ENCODE data around the gene RD3L. TPM values are rescaled to one million over a fixed set of nuclear protein-coding genes. Genes with fewer than 3 reads are reported as not detected.

Gene RD3L
- total and polyA plus RNA-seq, 9 of the 15 experiments (the other 6 are each of a cell fraction or from before 2014, with no cell fraction given), result 0.14 TPM; not detected in 8

DNA sequence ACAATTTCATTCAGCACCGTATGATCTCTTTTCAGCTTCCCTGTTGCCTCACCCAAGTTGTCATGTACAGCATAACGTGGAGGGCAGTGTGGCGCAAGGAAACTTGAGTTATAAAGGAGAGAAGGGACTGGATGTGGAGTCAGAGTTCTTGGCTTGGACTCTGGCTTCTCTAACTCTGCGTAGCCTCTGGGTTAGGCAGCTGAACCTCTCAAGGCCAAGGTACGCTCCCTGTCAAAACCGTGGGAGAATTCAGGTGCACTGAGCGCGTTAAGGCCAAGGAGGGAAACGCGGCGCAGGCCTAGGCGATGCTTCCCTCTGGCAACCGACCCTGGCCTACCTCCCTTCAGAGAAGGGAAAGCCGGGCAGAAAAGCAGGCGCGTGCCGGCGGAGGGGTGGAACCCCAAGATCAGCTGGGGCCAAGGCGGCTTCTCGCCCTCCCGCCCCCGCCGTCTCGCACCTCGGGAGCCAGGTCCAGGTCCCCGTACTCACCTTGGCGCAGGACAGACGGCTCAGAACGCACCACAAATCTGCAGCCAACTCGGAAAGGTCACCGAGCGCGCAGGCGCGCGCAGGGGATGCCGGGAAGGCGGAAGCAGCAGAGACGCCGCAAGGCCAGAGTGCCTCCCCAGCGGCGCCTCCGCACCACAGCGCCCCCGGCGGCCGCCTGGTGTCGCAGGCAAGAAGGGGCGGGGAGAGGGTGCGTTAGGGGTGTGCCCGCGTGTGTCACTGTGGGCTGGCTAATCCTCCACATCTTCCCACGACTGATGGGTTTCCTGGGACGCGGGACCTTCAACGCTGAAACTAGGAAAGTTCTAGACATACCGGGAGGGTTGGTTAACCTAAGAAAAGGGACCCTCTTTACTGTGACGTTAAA is 21.1 kb downstream of the RD3L start (continued):
- no peak for TF ChIP-seq ZBTB5 (IDR thresholded peaks at IDR 0.05)
- TF ChIP-seq, protein P1, sequence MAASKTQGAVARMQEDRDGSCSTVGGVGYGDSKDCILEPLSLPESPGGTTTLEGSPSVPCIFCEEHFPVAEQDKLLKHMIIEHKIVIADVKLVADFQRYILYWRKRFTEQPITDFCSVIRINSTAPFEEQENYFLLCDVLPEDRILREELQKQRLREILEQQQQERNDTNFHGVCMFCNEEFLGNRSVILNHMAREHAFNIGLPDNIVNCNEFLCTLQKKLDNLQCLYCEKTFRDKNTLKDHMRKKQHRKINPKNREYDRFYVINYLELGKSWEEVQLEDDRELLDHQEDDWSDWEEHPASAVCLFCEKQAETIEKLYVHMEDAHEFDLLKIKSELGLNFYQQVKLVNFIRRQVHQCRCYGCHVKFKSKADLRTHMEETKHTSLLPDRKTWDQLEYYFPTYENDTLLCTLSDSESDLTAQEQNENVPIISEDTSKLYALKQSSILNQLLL (CRISPR knock-in tag; IDR thresholded peaks at IDR 0.05; ENCODE audit: borderline replicate concordance), result no peak
- no peak for TF ChIP-seq GTF2F1 (IDR thresholded peaks at IDR 0.05; ENCODE audit: low read depth, low read length)
- TF ChIP-seq XRCC5 (IDR thresholded peaks at IDR 0.05; ENCODE audit: low read depth, low read length), result peak; percentile 88; the same call in 1 of the 2 replicates
- 0 out of 4 replicates have a peak, but pooled peaks of 1 of the 2 experiments have one; percentile 20 for TF ChIP-seq TBL1XR1 (IDR thresholded peaks at IDR 0.05; ENCODE audit: low read length in 2 of 2)
- TF ChIP-seq HDAC3 (IDR thresholded peaks at IDR 0.05; ENCODE audit: borderline replicate concordance, partially characterized antibody), result no peak
- peak; percentile 77 for TF ChIP-seq CXXC5 (CRISPR knock-in tag; IDR thresholded peaks at IDR 0.05)
- no peak for TF ChIP-seq ATF3 (IDR thresholded peaks at IDR 0.05)
- TF ChIP-seq ATF3 (CRISPR knock-in tag; conservative IDR thresholded peaks at IDR 0.05), result no peak
- peak; percentile 83 for TF ChIP-seq ZNF143 (CRISPR knock-in tag; IDR thresholded peaks at IDR 0.05)
- TF ChIP-seq ATF1 (CRISPR knock-in tag; IDR thresholded peaks at IDR 0.05), result no peak
- TF ChIP-seq ATF1 (tag; IDR thresholded peaks at IDR 0.05), result peak; percentile 73
- no peak for TF ChIP-seq ZFP1 (CRISPR knock-in tag; IDR thresholded peaks at IDR 0.05)
- peak; percentile 46; the same call in 1 of the 2 replicates for TF ChIP-seq NCOR1 (IDR thresholded peaks at IDR 0.05)
- TF ChIP-seq, protein P2, sequence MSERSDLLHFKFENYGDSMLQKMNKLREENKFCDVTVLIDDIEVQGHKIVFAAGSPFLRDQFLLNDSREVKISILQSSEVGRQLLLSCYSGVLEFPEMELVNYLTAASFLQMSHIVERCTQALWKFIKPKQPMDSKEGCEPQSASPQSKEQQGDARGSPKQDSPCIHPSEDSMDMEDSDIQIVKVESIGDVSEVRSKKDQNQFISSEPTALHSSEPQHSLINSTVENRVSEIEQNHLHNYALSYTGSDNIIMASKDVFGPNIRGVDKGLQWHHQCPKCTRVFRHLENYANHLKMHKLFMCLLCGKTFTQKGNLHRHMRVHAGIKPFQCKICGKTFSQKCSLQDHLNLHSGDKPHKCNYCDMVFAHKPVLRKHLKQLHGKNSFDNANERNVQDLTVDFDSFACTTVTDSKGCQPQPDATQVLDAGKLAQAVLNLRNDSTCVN (CRISPR knock-in tag; IDR thresholded peaks at IDR 0.05), result no peak
- TF ChIP-seq BRF1 (IDR thresholded peaks at IDR 0.05; ENCODE audit: borderline replicate concordance, extremely low read depth, insufficient read length), result no peak
- TF ChIP-seq YY1 (IDR thresholded peaks at IDR 0.05; ENCODE audit: borderline replicate concordance in 1 of 3, control insufficient read depth in 1 of 3, extremely low read depth in 1 of 3, insufficient read depth in 3 of 3, insufficient read length in 1 of 3, insufficient replicate concordance in 2 of 3, low read depth in 1 of 3, low read length in 2 of 3), result peak in 2 of 3 experiments; percentile 36 to 65
- peak; percentile 93 for TF ChIP-seq ELF1 (tag; IDR thresholded peaks at IDR 0.05)
- peak in 1 of 2 experiments; percentile 52; a peak in 1 of 4 replicates for TF ChIP-seq SIN3A (IDR thresholded peaks at IDR 0.05; ENCODE audit: borderline replicate concordance in 2 of 2, control insufficient read depth in 1 of 2, low read depth in 2 of 2, low read length in 2 of 2)
- no peak for TF ChIP-seq ESRRB (CRISPR knock-in tag; IDR thresholded peaks at IDR 0.05; ENCODE audit: borderline replicate concordance)
- peak; percentile 69 for TF ChIP-seq HMGN3 (IDR thresholded peaks at IDR 0.05; ENCODE audit: borderline replicate concordance, extremely low read depth, insufficient read length, low read depth, low read length)
